ENCODE data around the gene PUM2. TPM values are rescaled to one million over a fixed set of nuclear protein-coding genes. Genes with fewer than 3 reads are reported as not detected.

PUM2 gene
- total RNA-seq, 1 experiment from 2014 or later: 104 TPM

- TF ChIP-seq, protein P1, sequence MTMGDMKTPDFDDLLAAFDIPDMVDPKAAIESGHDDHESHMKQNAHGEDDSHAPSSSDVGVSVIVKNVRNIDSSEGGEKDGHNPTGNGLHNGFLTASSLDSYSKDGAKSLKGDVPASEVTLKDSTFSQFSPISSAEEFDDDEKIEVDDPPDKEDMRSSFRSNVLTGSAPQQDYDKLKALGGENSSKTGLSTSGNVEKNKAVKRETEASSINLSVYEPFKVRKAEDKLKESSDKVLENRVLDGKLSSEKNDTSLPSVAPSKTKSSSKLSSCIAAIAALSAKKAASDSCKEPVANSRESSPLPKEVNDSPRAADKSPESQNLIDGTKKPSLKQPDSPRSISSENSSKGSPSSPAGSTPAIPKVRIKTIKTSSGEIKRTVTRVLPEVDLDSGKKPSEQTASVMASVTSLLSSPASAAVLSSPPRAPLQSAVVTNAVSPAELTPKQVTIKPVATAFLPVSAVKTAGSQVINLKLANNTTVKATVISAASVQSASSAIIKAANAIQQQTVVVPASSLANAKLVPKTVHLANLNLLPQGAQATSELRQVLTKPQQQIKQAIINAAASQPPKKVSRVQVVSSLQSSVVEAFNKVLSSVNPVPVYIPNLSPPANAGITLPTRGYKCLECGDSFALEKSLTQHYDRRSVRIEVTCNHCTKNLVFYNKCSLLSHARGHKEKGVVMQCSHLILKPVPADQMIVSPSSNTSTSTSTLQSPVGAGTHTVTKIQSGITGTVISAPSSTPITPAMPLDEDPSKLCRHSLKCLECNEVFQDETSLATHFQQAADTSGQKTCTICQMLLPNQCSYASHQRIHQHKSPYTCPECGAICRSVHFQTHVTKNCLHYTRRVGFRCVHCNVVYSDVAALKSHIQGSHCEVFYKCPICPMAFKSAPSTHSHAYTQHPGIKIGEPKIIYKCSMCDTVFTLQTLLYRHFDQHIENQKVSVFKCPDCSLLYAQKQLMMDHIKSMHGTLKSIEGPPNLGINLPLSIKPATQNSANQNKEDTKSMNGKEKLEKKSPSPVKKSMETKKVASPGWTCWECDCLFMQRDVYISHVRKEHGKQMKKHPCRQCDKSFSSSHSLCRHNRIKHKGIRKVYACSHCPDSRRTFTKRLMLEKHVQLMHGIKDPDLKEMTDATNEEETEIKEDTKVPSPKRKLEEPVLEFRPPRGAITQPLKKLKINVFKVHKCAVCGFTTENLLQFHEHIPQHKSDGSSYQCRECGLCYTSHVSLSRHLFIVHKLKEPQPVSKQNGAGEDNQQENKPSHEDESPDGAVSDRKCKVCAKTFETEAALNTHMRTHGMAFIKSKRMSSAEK (CRISPR knock-in tag; IDR thresholded peaks at IDR 0.05; ENCODE audit: borderline replicate concordance): no peak
- TF ChIP-seq GRHL2 (CRISPR knock-in tag; IDR thresholded peaks at IDR 0.05; ENCODE audit: insufficient replicate concordance, severe bottlenecking) (no peak), SMAD3 (CRISPR knock-in tag; IDR thresholded peaks at IDR 0.05; ENCODE audit: borderline replicate concordance) (no peak), E2F1 (CRISPR knock-in tag; IDR thresholded peaks at IDR 0.05) (no peak)
Observed at GRCh38 chr2:20400306-20400705, 49.7 kb upstream of the PUM2 start (continued).

- H3K27me3 Mint-ChIP-seq (ENCODE audit: low read depth): no peaks in the 10 kb centered on the region
- no peak overlapping the region for H3K27ac Mint-ChIP-seq
- ChIA-PET POLR2A (no interaction called here), CTCF (interaction anchor here (0.8 to 1.1 kb wide), 2 partner anchors 12 to 237 kb away, joined by 3 read pairs; no protein-coding TSS in a partner anchor)
- ATAC-seq (no peak), DNase-seq (ENCODE audit: low spot score) (no peak)
- H3K4me1 Mint-ChIP-seq: no peaks in the 10 kb centered on the region
- no peaks in the 10 kb centered on the region for H3K36me3 Mint-ChIP-seq
- no peaks in the 10 kb centered on the region for H3K9me3 Mint-ChIP-seq
- H3K4me3 Mint-ChIP-seq: no peak overlapping the region
- TF ChIP-seq E2F4 (CRISPR knock-in tag; IDR thresholded peaks at IDR 0.05; ENCODE audit: borderline replicate concordance, low read depth): no peak
- no peak for TF ChIP-seq ZSCAN18 (CRISPR knock-in tag; IDR thresholded peaks at IDR 0.05)
- TF ChIP-seq, protein P2, sequence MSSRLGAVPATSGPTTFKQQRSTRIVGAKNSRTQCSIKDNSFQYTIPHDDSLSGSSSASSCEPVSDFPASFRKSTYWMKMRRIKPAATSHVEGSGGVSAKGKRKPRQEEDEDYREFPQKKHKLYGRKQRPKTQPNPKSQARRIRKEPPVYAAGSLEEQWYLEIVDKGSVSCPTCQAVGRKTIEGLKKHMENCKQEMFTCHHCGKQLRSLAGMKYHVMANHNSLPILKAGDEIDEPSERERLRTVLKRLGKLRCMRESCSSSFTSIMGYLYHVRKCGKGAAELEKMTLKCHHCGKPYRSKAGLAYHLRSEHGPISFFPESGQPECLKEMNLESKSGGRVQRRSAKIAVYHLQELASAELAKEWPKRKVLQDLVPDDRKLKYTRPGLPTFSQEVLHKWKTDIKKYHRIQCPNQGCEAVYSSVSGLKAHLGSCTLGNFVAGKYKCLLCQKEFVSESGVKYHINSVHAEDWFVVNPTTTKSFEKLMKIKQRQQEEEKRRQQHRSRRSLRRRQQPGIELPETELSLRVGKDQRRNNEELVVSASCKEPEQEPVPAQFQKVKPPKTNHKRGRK (CRISPR knock-in tag; IDR thresholded peaks at IDR 0.05; ENCODE audit: borderline replicate concordance): no peak
- TF ChIP-seq ESRRA (CRISPR knock-in tag; IDR thresholded peaks at IDR 0.05; ENCODE audit: borderline replicate concordance): no peak
- TF ChIP-seq NR2C2 (CRISPR knock-in tag; IDR thresholded peaks at IDR 0.05): no peak
- TF ChIP-seq CREM (CRISPR knock-in tag; IDR thresholded peaks at IDR 0.05): no peak
- no peak for TF ChIP-seq ATF3 (CRISPR knock-in tag; conservative IDR thresholded peaks at IDR 0.05)
- TF ChIP-seq CTCF (IDR thresholded peaks at IDR 0.05): no peak
- TF ChIP-seq E2F1 (CRISPR knock-in tag; IDR thresholded peaks at IDR 0.05): no peak
- no peak for TF ChIP-seq ZBTB21 (CRISPR knock-in tag; IDR thresholded peaks at IDR 0.05; ENCODE audit: borderline replicate concordance)
- TF ChIP-seq ZNF219 (CRISPR knock-in tag; IDR thresholded peaks at IDR 0.05; ENCODE audit: borderline replicate concordance): no peak
- TF ChIP-seq FOXP1 (CRISPR knock-in tag; IDR thresholded peaks at IDR 0.05; ENCODE audit: borderline replicate concordance): no peak
- TF ChIP-seq, protein P3, sequence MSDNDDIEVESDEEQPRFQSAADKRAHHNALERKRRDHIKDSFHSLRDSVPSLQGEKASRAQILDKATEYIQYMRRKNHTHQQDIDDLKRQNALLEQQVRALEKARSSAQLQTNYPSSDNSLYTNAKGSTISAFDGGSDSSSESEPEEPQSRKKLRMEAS (CRISPR knock-in tag; IDR thresholded peaks at IDR 0.05): no peak
- TF ChIP-seq RELA (CRISPR knock-in tag; IDR thresholded peaks at IDR 0.05; ENCODE audit: borderline replicate concordance): no peak
- TF ChIP-seq USF2 (CRISPR knock-in tag; IDR thresholded peaks at IDR 0.05): no peak
- no peak for TF ChIP-seq TEAD4 (CRISPR knock-in tag; IDR thresholded peaks at IDR 0.05)
- TF ChIP-seq TP53 (CRISPR knock-in tag; IDR thresholded peaks at IDR 0.05): no peak
Observed at GRCh38 chr2:20398956-20399567, 48.4 kb upstream of the PUM2 start.
